CD4-positive, alpha-beta T cell (primary cell): ENCODE measurements around the gene MPPED2. TPM values are rescaled to one million over a fixed set of nuclear protein-coding genes. Genes with fewer than 3 reads are reported as not detected.

Experiments used
- ATAC-seq: fragments of 200-7000 bp; cut with Tn5 transposase; one replicate; pipeline ENCODE4 v1.10.0; 2022; ENCODE audit warnings: mild to moderate bottlenecking; ENCODE audit not compliant: poor library complexity
- CTCF ChIA-PET: fragments of 350-600 bp; sonication (Branson Sonifier 250); formaldehyde crosslinking; loops from one replicate; lab custom pipeline; 2021; ENCODE audit warnings: antibody characterized with exemption, inconsistent platforms; lab: Charles Lee
- POLR2A ChIA-PET: fragments of 350-600 bp; sonication (Branson Sonifier 250); formaldehyde crosslinking; loops from one replicate; lab custom pipeline; 2021; ENCODE audit warnings: antibody characterized with exemption, inconsistent platforms; lab: Charles Lee
- DNase-seq, 14 experiments: peaks; one replicate each; pipeline ENCODE4 v3.0.0-alpha.2; 2013 to 2020; ENCODE audit warnings: mixed read lengths in 2 of 14
- H3K27ac ChIP-seq, 2 donors: one replicate each; pipeline versions ENCODE4 v1.5.1 to v1.7.0; 2013; ENCODE audit warnings: low read length in 2 of 2, low read depth in 1 of 2, mild to moderate bottlenecking in 1 of 2
- H3K27me3 ChIP-seq, 2 experiments: 1 replicate in 1 of 2; 2 replicates in 1 of 2; pipeline versions ENCODE4 v1.6.1 to v1.7.0; 2013; ENCODE audit warnings: low read length in 2 of 2, control low read depth in 1 of 2, mild to moderate bottlenecking in 1 of 2, moderate library complexity in 1 of 2; ENCODE audit not compliant: insufficient read depth in 2 of 2, control insufficient read depth in 1 of 2
- H3K36me3 ChIP-seq: one replicate; pipeline ENCODE4 v1.6.1; 2013; ENCODE audit warnings: low read length, control low read depth; ENCODE audit not compliant: insufficient read depth
- H3K4me1 ChIP-seq: one replicate; pipeline ENCODE4 v1.6.1; 2013; ENCODE audit warnings: low read length, control low read depth; ENCODE audit not compliant: insufficient read depth
- H3K4me3 ChIP-seq: one replicate; pipeline ENCODE4 v1.5.1; 2013; ENCODE audit warnings: mild to moderate bottlenecking, low read length, moderate library complexity
- H3K9me3 ChIP-seq, 2 experiments: 1 replicate in 1 of 2; 2 replicates in 1 of 2; pipeline versions ENCODE4 v1.6.1 to v1.7.0; 2013; ENCODE audit warnings: low read length in 2 of 2, mild to moderate bottlenecking in 2 of 2, control low read depth in 1 of 2, moderate library complexity in 1 of 2; ENCODE audit not compliant: control insufficient read depth in 1 of 2, insufficient read depth in 1 of 2
- H3K27ac Mint-ChIP-seq: one replicate; pipeline ENCODE4 v1.8.0; 2020; ENCODE audit warnings: mixed read lengths
- H3K27me3 Mint-ChIP-seq: one replicate; pipeline ENCODE4 v1.8.0; 2021; ENCODE audit warnings: mixed read lengths
- H3K36me3 Mint-ChIP-seq: one replicate; pipeline ENCODE4 v1.8.0; 2021; ENCODE audit warnings: low read depth, mixed read lengths
- H3K4me1 Mint-ChIP-seq: one replicate; pipeline ENCODE4 v1.8.0; 2021; ENCODE audit warnings: low read depth, mixed read lengths
- H3K4me3 Mint-ChIP-seq: one replicate; pipeline ENCODE4 v1.8.0; 2020; ENCODE audit warnings: mild to moderate bottlenecking, mixed read lengths
- H3K9me3 Mint-ChIP-seq: one replicate; pipeline ENCODE4 v1.8.0; 2020; ENCODE audit warnings: mixed read lengths
- CTCF ChIP-seq: fragments of 200-600 bp; IDR thresholded peaks from one replicate; pipeline ENCODE4 v1.8.0; 2022; ENCODE audit warnings: antibody characterized with exemption, mild to moderate bottlenecking
- intact Hi-C, 2 experiments: fragments of 100-400 bp; cut with DNase I in 1 of 2; cut with micrococcal nuclease in 1 of 2; formaldehyde crosslinking; loops; one replicate each; pipeline versions ENCODE4 v1.15.1 to v1.9.0; 2023 to 2025; cut with DNase I, micrococcal nuclease
- total RNA-seq, 174 experiments: library from RNA in 2 of 174; stranded (reverse) in 2 of 174; gene quantifications; one replicate each; pipeline ENCODE4 v1.2.3 and lab custom pipeline; 2021 to 2026

The MPPED2 gene
- total RNA-seq, 2 experiments from 2014 or later = 0.96 to 1.7 TPM

GRCh38 chr11:30587269-30587812 is 1.2 kb upstream of the MPPED2 start:
- no peaks in the 10 kb centered on the region for H3K9me3 Mint-ChIP-seq
- H3K27ac Mint-ChIP-seq = no peak overlapping the region
- Histone ChIP-seq H3K4me1 (no peaks in the 10 kb centered on the region), H3K9me3 (peaks cover 0 to 11% of the 10 kb centered on the region in 2 experiments), H3K27ac (no peak overlapping the region), H3K27me3 (peaks cover 27 to 31% of the 10 kb centered on the region in 2 experiments), H3K36me3 (no peaks in the 10 kb centered on the region), H3K4me3 (no peak overlapping the region)
- H3K36me3 Mint-ChIP-seq = no peaks in the 10 kb centered on the region
- ATAC-seq (no peak), DNase-seq (no peak)
- no peak for TF ChIP-seq CTCF
- H3K27me3 Mint-ChIP-seq = peaks cover 44% of the 10 kb centered on the region
- peak overlapping the region; percentile 76 for H3K4me3 Mint-ChIP-seq
- CTCF ChIA-PET = no interaction called here
- intact Hi-C loops = no loop called here
- H3K4me1 Mint-ChIP-seq = peaks cover 21% of the 10 kb centered on the region
- POLR2A ChIA-PET = no interaction called here

GRCh38 chr11:30585892-30586250 is 282 bp downstream of the MPPED2 start:
- Mint-ChIP-seq H3K27ac (no peak overlapping the region), H3K36me3 (no peaks in the 10 kb centered on the region), H3K9me3 (no peaks in the 10 kb centered on the region), H3K4me3 (peak overlapping the region; percentile 62), H3K27me3 (peaks cover 52% of the 10 kb centered on the region), H3K4me1 (peaks cover 25% of the 10 kb centered on the region)
- H3K27ac ChIP-seq = no peak overlapping the region
- no peak for DNase-seq
- CTCF ChIA-PET = no interaction called here
- POLR2A ChIA-PET = no interaction called here
- no peaks in the 10 kb centered on the region for H3K36me3 ChIP-seq
- H3K9me3 ChIP-seq = peaks cover 0 to 11% of the 10 kb centered on the region in 2 experiments
- TF ChIP-seq CTCF = no peak
- H3K4me1 ChIP-seq = no peaks in the 10 kb centered on the region
- intact Hi-C loops = no loop called here
- ATAC-seq = no peak
- peaks cover 31 to 32% of the 10 kb centered on the region in 2 experiments for H3K27me3 ChIP-seq
- no peak overlapping the region for H3K4me3 ChIP-seq

GRCh38 chr11:30585125-30585891 is 845 bp downstream of the MPPED2 start:
- Mint-ChIP-seq H3K27ac (no peak overlapping the region), H3K36me3 (no peaks in the 10 kb centered on the region), H3K4me1 (peaks cover 25% of the 10 kb centered on the region), H3K27me3 (peaks cover 52% of the 10 kb centered on the region), H3K4me3 (peak overlapping the region; percentile 62), H3K9me3 (no peaks in the 10 kb centered on the region)
- ATAC-seq = peak; percentile 27
- POLR2A ChIA-PET = no interaction called here
- peak in 2 of 14 experiments; percentile 5 to 8 for DNase-seq
- intact Hi-C loops = no loop called here
- Histone ChIP-seq H3K27ac (no peak overlapping the region), H3K9me3 (peaks cover 0 to 11% of the 10 kb centered on the region in 2 experiments), H3K36me3 (no peaks in the 10 kb centered on the region), H3K4me3 (no peak overlapping the region), H3K27me3 (peaks cover 31 to 32% of the 10 kb centered on the region in 2 experiments), H3K4me1 (no peaks in the 10 kb centered on the region)
- no peak for TF ChIP-seq CTCF
- CTCF ChIA-PET = no interaction called here
